ENCODE results near the gene MRM2.

The MRM2 gene

GRCh38 chr7:2201686-2202360, 40.2 kb downstream of the MRM2 start:
- DNase-seq: no peak

- DNase-seq: no peak
These were observed 40.9 kb downstream of the MRM2 start for GRCh38 chr7:2201128-2201527.

- no peak for DNase-seq
These were observed 41.4 kb downstream of the MRM2 start for GRCh38 chr7:2200584-2200980.

GRCh38 chr7:2199956-2200583, 41.9 kb downstream of the MRM2 start:
- DNase-seq: no peak

- DNase-seq: no peak
These were observed 42.5 kb downstream of the MRM2 start for GRCh38 chr7:2199528-2199927.

GRCh38 chr7:2198760-2199159, 43.2 kb downstream of the MRM2 start:
- no peak for DNase-seq

GRCh38 chr7:2198206-2198605, 43.8 kb downstream of the MRM2 start:
- no peak for DNase-seq

GRCh38 chr7:2197436-2198155, 44.4 kb downstream of the MRM2 start:
- no peak for DNase-seq

- DNase-seq: no peak
These were observed 45.3 kb downstream of the MRM2 start for GRCh38 chr7:2196381-2197378.

GRCh38 chr7:2195400-2196246, 46.4 kb downstream of the MRM2 start:
- DNase-seq: no peak

GRCh38 chr7:2193575-2194305, 48.3 kb downstream of the MRM2 start:
- DNase-seq: no peak

GRCh38 chr7:2192831-2193534, 49.0 kb downstream of the MRM2 start:
- DNase-seq: no peak

- DNase-seq: no peak
These were observed 51.0 kb downstream of the MRM2 start for GRCh38 chr7:2191016-2191415.

GRCh38 chr7:2190531-2190930, 51.5 kb downstream of the MRM2 start:
- no peak for DNase-seq

GRCh38 chr7:2186166-2186565, 55.8 kb downstream of the MRM2 start:
- DNase-seq: no peak

- no peak for DNase-seq
These were observed 56.3 kb downstream of the MRM2 start for GRCh38 chr7:2185715-2186114.
